ENCODE measurements around the gene COBL.

Gene COBL

GRCh38 chr7:51244885-51245284, 71.7 kb downstream of the COBL start:
- WGBS, 2 experiments: 90 to 95% methylated on average over 7 of the region's 7 CpGs
- Histone ChIP-seq H3K36me3 (ENCODE audit: control insufficient read depth, insufficient read depth, low read length) (no peaks in the 10 kb centered on the region), H3K27ac (ENCODE audit: insufficient read depth, low read depth, low read length, poor library complexity, severe bottlenecking) (no peak overlapping the region), H3K27me3 (ENCODE audit: control insufficient read depth, insufficient read depth, low read length, poor library complexity, severe bottlenecking) (no peaks in the 10 kb centered on the region), H3K9me3 (ENCODE audit: control insufficient read depth, low read length) (no peaks in the 10 kb centered on the region), H3K4me3 (ENCODE audit: insufficient read depth, low read depth, low read length) (no peak overlapping the region), H3K4me1 (ENCODE audit: control insufficient read depth, insufficient read depth, low read length) (no peaks in the 10 kb centered on the region)

GRCh38 chr7:51244053-51244452, 72.6 kb downstream of the COBL start:
- Histone ChIP-seq H3K27ac (ENCODE audit: insufficient read depth, low read depth, low read length, poor library complexity, severe bottlenecking) (no peak overlapping the region), H3K4me3 (ENCODE audit: insufficient read depth, low read depth, low read length) (no peak overlapping the region), H3K36me3 (ENCODE audit: control insufficient read depth, insufficient read depth, low read length) (no peaks in the 10 kb centered on the region), H3K9me3 (ENCODE audit: control insufficient read depth, low read length) (no peaks in the 10 kb centered on the region), H3K4me1 (ENCODE audit: control insufficient read depth, insufficient read depth, low read length) (no peaks in the 10 kb centered on the region), H3K27me3 (ENCODE audit: control insufficient read depth, insufficient read depth, low read length, poor library complexity, severe bottlenecking) (no peaks in the 10 kb centered on the region)
- 94 to 95% methylated on average over 5 of the region's 5 CpGs for WGBS, 2 experiments

GRCh38 chr7:51243631-51244030, 73.0 kb downstream of the COBL start:
- Histone ChIP-seq H3K4me1 (ENCODE audit: control insufficient read depth, insufficient read depth, low read length) (peaks cover 2% of the 10 kb centered on the region), H3K9me3 (ENCODE audit: control insufficient read depth, low read length) (no peaks in the 10 kb centered on the region), H3K36me3 (ENCODE audit: control insufficient read depth, insufficient read depth, low read length) (no peaks in the 10 kb centered on the region), H3K27ac (ENCODE audit: insufficient read depth, low read depth, low read length, poor library complexity, severe bottlenecking) (no peak overlapping the region), H3K4me3 (ENCODE audit: insufficient read depth, low read depth, low read length) (no peak overlapping the region), H3K27me3 (ENCODE audit: control insufficient read depth, insufficient read depth, low read length, poor library complexity, severe bottlenecking) (no peaks in the 10 kb centered on the region)
- WGBS, 2 experiments: 94 to 97% methylated on average over 10 of the region's 10 CpGs

- Histone ChIP-seq H3K4me3 (ENCODE audit: insufficient read depth, low read depth, low read length) (no peak overlapping the region), H3K36me3 (ENCODE audit: control insufficient read depth, insufficient read depth, low read length) (no peaks in the 10 kb centered on the region), H3K27ac (ENCODE audit: insufficient read depth, low read depth, low read length, poor library complexity, severe bottlenecking) (no peak overlapping the region), H3K27me3 (ENCODE audit: control insufficient read depth, insufficient read depth, low read length, poor library complexity, severe bottlenecking) (no peaks in the 10 kb centered on the region), H3K9me3 (ENCODE audit: control insufficient read depth, low read length) (no peaks in the 10 kb centered on the region), H3K4me1 (ENCODE audit: control insufficient read depth, insufficient read depth, low read length) (peaks cover 4% of the 10 kb centered on the region)
- WGBS, 2 experiments: 94 to 96% methylated on average over 15 to 16 of the region's 16 CpGs
Measured at GRCh38 chr7:51242881-51243518, 73.6 kb downstream of the COBL start.

GRCh38 chr7:51242007-51242691, 74.5 kb downstream of the COBL start:
- WGBS, 2 experiments: 93 to 96% methylated on average over 5 of the region's 5 CpGs
- no peak overlapping the region for H3K27ac ChIP-seq (ENCODE audit: insufficient read depth, low read depth, low read length, poor library complexity, severe bottlenecking)
- H3K36me3 ChIP-seq (ENCODE audit: control insufficient read depth, insufficient read depth, low read length): no peaks in the 10 kb centered on the region
- H3K27me3 ChIP-seq (ENCODE audit: control insufficient read depth, insufficient read depth, low read length, poor library complexity, severe bottlenecking): no peaks in the 10 kb centered on the region
- H3K4me1 ChIP-seq (ENCODE audit: control insufficient read depth, insufficient read depth, low read length): peaks cover 4% of the 10 kb centered on the region
- H3K9me3 ChIP-seq (ENCODE audit: control insufficient read depth, low read length): no peaks in the 10 kb centered on the region
- H3K4me3 ChIP-seq (ENCODE audit: insufficient read depth, low read depth, low read length): no peak overlapping the region

- H3K4me1 ChIP-seq (ENCODE audit: control insufficient read depth, insufficient read depth, low read length): peaks cover 9% of the 10 kb centered on the region
- WGBS, 2 experiments: 88% methylated on average over 4 of the region's 4 CpGs
- H3K9me3 ChIP-seq (ENCODE audit: control insufficient read depth, low read length): no peaks in the 10 kb centered on the region
- no peak overlapping the region for H3K27ac ChIP-seq (ENCODE audit: insufficient read depth, low read depth, low read length, poor library complexity, severe bottlenecking)
- H3K27me3 ChIP-seq (ENCODE audit: control insufficient read depth, insufficient read depth, low read length, poor library complexity, severe bottlenecking): no peaks in the 10 kb centered on the region
- H3K36me3 ChIP-seq (ENCODE audit: control insufficient read depth, insufficient read depth, low read length): no peaks in the 10 kb centered on the region
- no peak overlapping the region for H3K4me3 ChIP-seq (ENCODE audit: insufficient read depth, low read depth, low read length)
Measured at GRCh38 chr7:51240868-51241267, 75.7 kb downstream of the COBL start.

- H3K9me3 ChIP-seq (ENCODE audit: control insufficient read depth, low read length): no peaks in the 10 kb centered on the region
- H3K27ac ChIP-seq (ENCODE audit: insufficient read depth, low read depth, low read length, poor library complexity, severe bottlenecking): no peak overlapping the region
- no peaks in the 10 kb centered on the region for H3K27me3 ChIP-seq (ENCODE audit: control insufficient read depth, insufficient read depth, low read length, poor library complexity, severe bottlenecking)
- H3K4me1 ChIP-seq (ENCODE audit: control insufficient read depth, insufficient read depth, low read length): peaks cover 9% of the 10 kb centered on the region
- no peak overlapping the region for H3K4me3 ChIP-seq (ENCODE audit: insufficient read depth, low read depth, low read length)
- WGBS, 2 experiments: 94 to 98% methylated on average over 3 of the region's 3 CpGs
- no peaks in the 10 kb centered on the region for H3K36me3 ChIP-seq (ENCODE audit: control insufficient read depth, insufficient read depth, low read length)
Measured at GRCh38 chr7:51239691-51240090, 76.9 kb downstream of the COBL start.

GRCh38 chr7:51238981-51239495, 77.6 kb downstream of the COBL start:
- H3K36me3 ChIP-seq (ENCODE audit: control insufficient read depth, insufficient read depth, low read length): no peaks in the 10 kb centered on the region
- H3K27ac ChIP-seq (ENCODE audit: insufficient read depth, low read depth, low read length, poor library complexity, severe bottlenecking): no peak overlapping the region
- H3K9me3 ChIP-seq (ENCODE audit: control insufficient read depth, low read length): no peaks in the 10 kb centered on the region
- peaks cover 9% of the 10 kb centered on the region for H3K4me1 ChIP-seq (ENCODE audit: control insufficient read depth, insufficient read depth, low read length)
- no peak overlapping the region for H3K4me3 ChIP-seq (ENCODE audit: insufficient read depth, low read depth, low read length)
- 82 to 85% methylated on average over 4 of the region's 4 CpGs for WGBS, 2 experiments
- no peaks in the 10 kb centered on the region for H3K27me3 ChIP-seq (ENCODE audit: control insufficient read depth, insufficient read depth, low read length, poor library complexity, severe bottlenecking)

- H3K36me3 ChIP-seq (ENCODE audit: control insufficient read depth, insufficient read depth, low read length): no peaks in the 10 kb centered on the region
- peaks cover 15% of the 10 kb centered on the region for H3K4me1 ChIP-seq (ENCODE audit: control insufficient read depth, insufficient read depth, low read length)
- no peak overlapping the region for H3K4me3 ChIP-seq (ENCODE audit: insufficient read depth, low read depth, low read length)
- H3K27ac ChIP-seq (ENCODE audit: insufficient read depth, low read depth, low read length, poor library complexity, severe bottlenecking): no peak overlapping the region
- H3K9me3 ChIP-seq (ENCODE audit: control insufficient read depth, low read length): no peaks in the 10 kb centered on the region
- no peaks in the 10 kb centered on the region for H3K27me3 ChIP-seq (ENCODE audit: control insufficient read depth, insufficient read depth, low read length, poor library complexity, severe bottlenecking)
- 94 to 95% methylated on average over 7 of the region's 9 CpGs for WGBS, 2 experiments
Measured at GRCh38 chr7:51237446-51238133, 79.0 kb downstream of the COBL start.

- 89 to 92% methylated on average over 8 of the region's 8 CpGs for WGBS, 2 experiments
- Histone ChIP-seq H3K4me3 (ENCODE audit: insufficient read depth, low read depth, low read length) (no peak overlapping the region), H3K4me1 (ENCODE audit: control insufficient read depth, insufficient read depth, low read length) (peaks cover 15% of the 10 kb centered on the region), H3K36me3 (ENCODE audit: control insufficient read depth, insufficient read depth, low read length) (no peaks in the 10 kb centered on the region), H3K27me3 (ENCODE audit: control insufficient read depth, insufficient read depth, low read length, poor library complexity, severe bottlenecking) (no peaks in the 10 kb centered on the region), H3K27ac (ENCODE audit: insufficient read depth, low read depth, low read length, poor library complexity, severe bottlenecking) (no peak overlapping the region), H3K9me3 (ENCODE audit: control insufficient read depth, low read length) (no peaks in the 10 kb centered on the region)
Measured at GRCh38 chr7:51236470-51237132, 80.0 kb downstream of the COBL start.
